Cardiac muscle cell (in vitro differentiated cells and primary cell): ENCODE data around the gene ZXDC. TPM values are rescaled to one million over a fixed set of nuclear protein-coding genes. Genes with fewer than 3 reads are reported as not detected.

Source experiments
- DNase-seq, 2 donors: peaks; one replicate each; pipeline versions ENCODE4 v3.0.0 to v3.0.0-alpha.2; 2010 to 2017; ENCODE audit warnings: low read depth in 1 of 2, low spot score in 1 of 2
- H3K27ac ChIP-seq: fragments of 200-600 bp; sonication (generic); 2 replicates; pipeline ENCODE4 v1.5.1; 2016
- H3K27me3 ChIP-seq: fragments of 200-600 bp; sonication (generic); 2 replicates; pipeline ENCODE4 v1.6.0; 2016; ENCODE audit warnings: control low read depth
- H3K36me3 ChIP-seq: fragments of 200-600 bp; sonication (generic); 2 replicates; pipeline ENCODE4 v1.5.1; 2016; ENCODE audit warnings: control low read depth
- H3K4me1 ChIP-seq: fragments of 200-600 bp; sonication (generic); 2 replicates; pipeline ENCODE4 v1.8.1; 2017; ENCODE audit warnings: low read depth, mild to moderate bottlenecking, mixed run types
- H3K4me3 ChIP-seq: fragments of 200-600 bp; sonication (generic); 2 replicates; pipeline ENCODE4 v1.5.1; 2016; ENCODE audit warnings: mild to moderate bottlenecking
- H3K9me3 ChIP-seq: fragments of 200-600 bp; sonication (generic); 2 replicates; pipeline ENCODE4 v1.5.1; 2017; ENCODE audit warnings: low read depth, mild to moderate bottlenecking, control low read depth
- polyA plus RNA-seq: library from polyadenylated mRNA; unstranded; fragments of >200 nt; fragmentation: Nextera tagmentation; extraction: Ambion mirVana; gene quantifications from 2 replicates; pipeline ENCODE4 v1.2.1, GENCODE V29; 2016
- total RNA-seq: library from RNA; depleted of rRNA; stranded (reverse); fragments of >200 nt; gene quantifications from 2 replicates; pipeline ENCODE4 v1.2.3, GENCODE V29; 2016
- TF ChIP-seq, protein P1 (sequence below): IDR thresholded peaks from 2 replicates; pipeline ENCODE4 v1.5.1; 2012; ENCODE audit warnings: low read depth, mild to moderate bottlenecking, low read length

The ZXDC gene
- total and polyA plus RNA-seq, 2 experiments from 2014 or later: 40.4 to 56.3 TPM

DNA sequence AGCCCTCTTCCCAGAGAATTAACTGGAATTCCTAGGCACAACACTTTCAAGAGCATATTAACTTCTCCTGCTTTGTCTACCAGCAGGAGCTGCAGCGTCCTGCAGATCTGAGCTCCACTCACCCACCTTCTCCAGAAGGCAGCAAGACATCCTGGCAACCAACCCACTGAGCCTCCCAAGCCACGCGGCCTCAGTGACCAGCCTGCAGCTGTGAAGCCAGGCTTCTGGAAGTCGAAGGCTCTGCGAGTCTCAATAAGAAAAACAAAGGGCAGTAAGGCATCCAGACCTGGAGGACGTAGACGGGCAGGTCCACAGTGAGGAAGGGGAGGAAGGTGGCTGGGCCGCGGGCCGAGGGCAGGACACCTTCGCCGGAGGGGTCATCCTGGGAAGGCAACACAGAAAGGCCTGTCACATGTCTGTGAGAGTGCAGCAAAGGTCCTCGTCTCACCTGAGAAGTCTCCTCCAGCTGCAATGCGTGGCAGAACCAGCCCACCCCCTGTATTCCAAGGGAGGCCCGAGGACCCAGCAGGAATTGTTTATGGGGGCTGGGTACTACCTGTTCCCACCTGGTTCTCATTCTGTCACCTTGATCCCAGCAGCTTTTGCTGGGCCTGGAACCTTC, 36.2 kb downstream of the ZXDC start:
- peaks cover 23% of the 10 kb centered on the region for H3K36me3 ChIP-seq
- no peak overlapping the region for H3K4me3 ChIP-seq
- H3K27me3 ChIP-seq: no peaks in the 10 kb centered on the region
- no peak overlapping the region for H3K27ac ChIP-seq
- TF ChIP-seq, protein P1, sequence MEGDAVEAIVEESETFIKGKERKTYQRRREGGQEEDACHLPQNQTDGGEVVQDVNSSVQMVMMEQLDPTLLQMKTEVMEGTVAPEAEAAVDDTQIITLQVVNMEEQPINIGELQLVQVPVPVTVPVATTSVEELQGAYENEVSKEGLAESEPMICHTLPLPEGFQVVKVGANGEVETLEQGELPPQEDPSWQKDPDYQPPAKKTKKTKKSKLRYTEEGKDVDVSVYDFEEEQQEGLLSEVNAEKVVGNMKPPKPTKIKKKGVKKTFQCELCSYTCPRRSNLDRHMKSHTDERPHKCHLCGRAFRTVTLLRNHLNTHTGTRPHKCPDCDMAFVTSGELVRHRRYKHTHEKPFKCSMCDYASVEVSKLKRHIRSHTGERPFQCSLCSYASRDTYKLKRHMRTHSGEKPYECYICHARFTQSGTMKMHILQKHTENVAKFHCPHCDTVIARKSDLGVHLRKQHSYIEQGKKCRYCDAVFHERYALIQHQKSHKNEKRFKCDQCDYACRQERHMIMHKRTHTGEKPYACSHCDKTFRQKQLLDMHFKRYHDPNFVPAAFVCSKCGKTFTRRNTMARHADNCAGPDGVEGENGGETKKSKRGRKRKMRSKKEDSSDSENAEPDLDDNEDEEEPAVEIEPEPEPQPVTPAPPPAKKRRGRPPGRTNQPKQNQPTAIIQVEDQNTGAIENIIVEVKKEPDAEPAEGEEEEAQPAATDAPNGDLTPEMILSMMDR: no peak
- DNase-seq: no peak
- no peaks in the 10 kb centered on the region for H3K9me3 ChIP-seq
- no peaks in the 10 kb centered on the region for H3K4me1 ChIP-seq

DNA sequence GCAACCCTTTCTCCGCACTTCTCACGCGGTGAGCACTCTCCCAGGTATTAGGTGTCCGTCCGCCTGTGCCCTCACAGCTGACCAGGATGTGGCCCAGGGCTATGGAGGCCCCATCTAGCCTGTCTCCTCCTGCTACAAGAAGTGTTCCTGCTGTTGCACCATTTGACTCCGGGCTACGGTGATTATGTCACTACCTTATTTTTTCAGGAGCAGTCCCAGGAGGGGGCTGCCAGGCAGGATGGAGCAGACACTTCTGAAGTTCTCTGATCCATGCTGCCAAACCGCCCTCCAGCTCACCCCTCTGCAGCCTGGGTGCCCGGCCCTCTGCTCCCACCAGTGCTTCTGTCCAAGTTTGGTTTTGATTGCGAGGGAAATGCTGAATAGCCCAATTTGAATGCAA, 36.9 kb downstream of the ZXDC start:
- Histone ChIP-seq H3K36me3 (peaks cover 23% of the 10 kb centered on the region), H3K27me3 (no peaks in the 10 kb centered on the region), H3K4me3 (no peak overlapping the region), H3K27ac (no peak overlapping the region), H3K9me3 (no peaks in the 10 kb centered on the region), H3K4me1 (no peaks in the 10 kb centered on the region)
- TF ChIP-seq, protein P1: no peak
- DNase-seq: no peak

DNA sequence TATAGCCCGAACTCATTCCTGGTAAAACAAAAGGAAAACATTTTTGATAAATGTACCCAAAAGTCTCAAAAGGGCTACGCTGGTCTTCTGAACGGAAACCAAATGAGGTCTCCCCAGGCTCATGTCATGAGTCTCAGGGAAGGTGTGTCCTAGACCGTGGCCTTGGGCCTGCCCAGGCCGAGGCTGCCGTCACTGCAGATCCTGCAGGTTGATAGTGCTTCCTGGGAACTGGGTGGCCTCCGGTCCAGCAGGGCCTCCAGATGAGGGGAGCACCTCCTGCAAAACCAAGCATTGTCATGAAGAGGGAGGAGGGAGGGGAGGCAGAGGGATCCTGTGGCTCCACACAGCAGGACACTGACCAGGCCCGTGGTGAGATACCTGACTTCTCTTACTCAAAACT, 37.5 kb downstream of the ZXDC start:
- TF ChIP-seq, protein P1: no peak
- Histone ChIP-seq H3K27ac (no peak overlapping the region), H3K4me1 (no peaks in the 10 kb centered on the region), H3K4me3 (no peak overlapping the region), H3K9me3 (no peaks in the 10 kb centered on the region), H3K36me3 (peaks cover 19% of the 10 kb centered on the region), H3K27me3 (no peaks in the 10 kb centered on the region)
- no peak for DNase-seq

- Histone ChIP-seq H3K4me1 (no peaks in the 10 kb centered on the region), H3K4me3 (no peak overlapping the region), H3K9me3 (no peaks in the 10 kb centered on the region), H3K36me3 (peaks cover 19% of the 10 kb centered on the region), H3K27me3 (no peaks in the 10 kb centered on the region), H3K27ac (no peak overlapping the region)
- DNase-seq: no peak
- TF ChIP-seq, protein P1: no peak
These were observed 38.6 kb downstream of the ZXDC start for GRCh38 chr3:126436826-126437717.

DNA sequence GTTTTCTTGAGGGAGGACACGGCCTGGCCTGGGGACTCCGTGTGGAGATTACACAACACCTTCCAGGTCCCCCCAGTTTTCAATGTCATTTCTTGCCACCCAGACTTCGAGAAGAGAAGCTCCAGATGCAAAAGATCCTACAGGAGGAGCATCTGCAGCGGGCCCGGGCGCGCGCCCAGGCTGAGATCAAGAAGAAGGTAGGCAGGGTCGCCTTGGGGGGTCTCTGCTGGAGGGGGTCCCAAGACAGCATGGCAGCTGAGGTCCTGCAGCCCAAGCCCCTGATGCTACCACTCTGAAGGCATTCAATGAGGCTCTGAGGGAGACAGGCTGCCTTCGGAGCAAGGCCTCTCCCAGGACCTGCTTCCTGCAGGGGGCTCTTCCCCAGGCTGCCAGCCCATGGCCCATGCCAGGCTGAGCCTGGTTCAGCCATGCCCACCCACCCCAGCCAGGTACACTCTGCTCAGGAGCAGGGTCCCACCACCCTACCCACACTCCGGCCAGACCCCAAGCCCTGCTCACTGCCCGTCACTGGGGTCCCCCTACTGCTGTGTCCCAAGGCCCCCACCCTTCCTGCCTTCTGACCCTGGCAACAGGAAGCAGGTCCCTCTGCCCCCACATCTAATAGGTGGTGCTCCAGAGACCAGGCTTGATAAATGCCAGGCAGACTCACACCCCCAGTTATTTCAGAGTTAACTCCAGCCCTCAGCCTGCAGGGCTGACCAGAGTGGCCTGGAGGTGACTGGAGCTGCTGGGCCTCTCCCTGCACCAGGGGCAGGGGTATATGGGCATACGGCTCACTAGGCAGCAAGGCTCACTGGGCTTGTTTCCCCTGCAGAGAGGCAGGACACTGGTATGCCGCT, 40.0 kb downstream of the ZXDC start:
- Histone ChIP-seq H3K4me3 (no peak overlapping the region), H3K9me3 (no peaks in the 10 kb centered on the region), H3K27ac (no peak overlapping the region), H3K27me3 (no peaks in the 10 kb centered on the region), H3K4me1 (no peaks in the 10 kb centered on the region), H3K36me3 (peaks cover 19% of the 10 kb centered on the region)
- DNase-seq: no peak
- TF ChIP-seq, protein P1: no peak
